Measurements from ENCODE around the gene NOTUM.

- TF ChIP-seq CTCF (conservative IDR thresholded peaks at IDR 0.05; ENCODE audit: low read depth, low read length) (no peak), SMC3 (IDR thresholded peaks at IDR 0.05; ENCODE audit: low read depth, low read length) (no peak), RFX5 (IDR thresholded peaks at IDR 0.05; ENCODE audit: low read depth, low read length) (no peak), CEBPB (IDR thresholded peaks at IDR 0.05; ENCODE audit: low read depth, low read length) (no peak), POLR2A (IDR thresholded peaks at IDR 0.05; ENCODE audit: low read depth, low read length) (no peak), USF2 (IDR thresholded peaks at IDR 0.05; ENCODE audit: low read depth, low read length) (peak; percentile 51; the same call in 1 of the 2 replicates), RAD21 (IDR thresholded peaks at IDR 0.05; ENCODE audit: low read length) (no peak), RCOR1 (IDR thresholded peaks at IDR 0.05; ENCODE audit: insufficient replicate concordance, low read length) (no peak), MAFK (IDR thresholded peaks at IDR 0.05; ENCODE audit: low read depth, low read length) (no peak), ELK1 (IDR thresholded peaks at IDR 0.05; ENCODE audit: borderline replicate concordance, low read depth, low read length) (no peak), FOS (IDR thresholded peaks at IDR 0.05; ENCODE audit: low read depth, low read length) (no peak), MXI1 (IDR thresholded peaks at IDR 0.05; ENCODE audit: borderline replicate concordance, low read depth, low read length) (no peak)
These were observed 30.8 kb upstream of the NOTUM start for GRCh38 chr17:81991684-81992305.
